ENCODE results near the gene STRN4. TPM values are rescaled to one million over a fixed set of nuclear protein-coding genes. Genes with fewer than 3 reads are reported as not detected.
"Not testable (repeated sequence)": the region's sequence is repeated elsewhere in the genome, so short reads cannot be mapped to it uniquely, and the experiment has no call there.

Gene STRN4
- total RNA-seq, 1 donor from 2014 or later: 52.7 TPM

DNA sequence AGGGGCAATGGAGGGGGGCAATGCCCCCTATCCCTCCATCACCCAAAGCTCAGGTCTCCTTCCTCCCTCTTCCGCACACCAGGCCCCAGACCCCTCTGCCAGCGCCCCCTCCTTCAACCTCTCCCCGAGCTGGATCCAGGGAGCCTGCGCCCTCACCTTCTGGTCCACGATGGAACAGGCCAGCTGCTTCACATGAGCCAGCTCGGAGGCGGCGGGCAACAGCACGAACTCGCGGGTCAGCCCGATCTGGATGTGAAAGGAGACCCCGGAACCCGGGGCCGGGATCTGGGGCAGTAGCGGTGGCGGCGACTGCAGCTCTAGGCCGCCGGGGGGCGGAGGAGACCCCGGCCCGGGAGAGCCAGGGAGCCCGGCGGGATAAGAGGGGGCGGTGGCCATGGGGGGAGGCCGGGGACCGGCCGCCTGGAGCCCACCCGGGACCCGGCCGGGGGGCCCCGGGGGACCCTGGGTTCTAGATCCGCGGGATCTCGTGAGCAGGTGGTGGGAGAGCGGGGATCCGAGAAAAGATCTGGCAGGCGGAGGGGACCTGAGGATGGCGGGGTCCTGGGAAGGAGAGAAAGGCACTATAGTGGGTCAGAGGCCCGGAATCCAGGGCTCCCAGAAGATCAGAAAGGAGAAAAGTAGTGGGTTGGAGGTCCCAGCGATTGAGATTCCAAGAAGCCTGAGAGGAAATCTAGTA lies 30.1 kb downstream of the STRN4 start:
- intact Hi-C loops (cut with micrococcal nuclease): no loop called here
- Histone ChIP-seq H3K27me3 (ENCODE audit: low read depth) (no peaks in the 10 kb centered on the region), H3K4me1 (peaks cover 64% of the 10 kb centered on the region), H3K27ac (replicated peaks) (peak overlapping the region; percentile 90), H3K36me3 (peaks cover 19% of the 10 kb centered on the region), H3K9me3 (replicated peaks) (no peaks in the 10 kb centered on the region), H3K4me3 (peak overlapping the region; percentile 87)
- TF ChIP-seq CTCF (IDR thresholded peaks at IDR 0.05; ENCODE audit: borderline replicate concordance): no peak
- no peak for DNase-seq

DNA sequence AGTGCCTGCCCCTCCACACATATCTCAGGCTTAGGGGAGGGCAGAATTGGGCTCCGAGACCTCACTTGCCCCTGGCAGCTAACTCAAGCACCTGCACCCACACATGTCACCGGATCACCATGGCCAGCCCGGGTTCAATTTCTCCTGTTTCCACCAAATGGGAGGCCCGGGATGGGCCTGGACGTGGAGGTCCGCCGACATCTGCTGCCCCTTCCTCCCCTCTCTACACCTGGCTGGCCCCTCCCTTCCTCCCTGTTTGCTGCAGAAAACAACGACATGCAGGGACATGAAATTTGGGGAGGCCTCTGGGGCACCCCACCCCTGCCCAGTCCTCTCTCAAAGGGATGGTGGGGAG lies 30.7 kb downstream of the STRN4 start:
- no peaks in the 10 kb centered on the region for H3K27me3 ChIP-seq (ENCODE audit: low read depth)
- H3K27ac ChIP-seq (replicated peaks): peak overlapping the region; percentile 90
- intact Hi-C loops (cut with micrococcal nuclease): no loop called here
- no peak for DNase-seq
- H3K4me3 ChIP-seq: peak overlapping the region; percentile 87
- H3K9me3 ChIP-seq (replicated peaks): no peaks in the 10 kb centered on the region
- peaks cover 19% of the 10 kb centered on the region for H3K36me3 ChIP-seq
- peaks cover 64% of the 10 kb centered on the region for H3K4me1 ChIP-seq
- no peak for TF ChIP-seq CTCF (IDR thresholded peaks at IDR 0.05; ENCODE audit: borderline replicate concordance)

- intact Hi-C loops (cut with micrococcal nuclease): no loop called here
- Histone ChIP-seq H3K36me3 (peaks cover 18% of the 10 kb centered on the region), H3K9me3 (replicated peaks) (no peaks in the 10 kb centered on the region), H3K4me1 (peaks cover 64% of the 10 kb centered on the region), H3K27me3 (ENCODE audit: low read depth) (no peaks in the 10 kb centered on the region), H3K27ac (replicated peaks) (peak overlapping the region; percentile 90), H3K4me3 (peak overlapping the region; percentile 87)
- no peak for DNase-seq
- no peak for TF ChIP-seq CTCF (IDR thresholded peaks at IDR 0.05; ENCODE audit: borderline replicate concordance)
These were observed 31.7 kb downstream of the STRN4 start for GRCh38 chr19:46714444-46715106.

GRCh38 chr19:46713781-46714443 lies 32.3 kb downstream of the STRN4 start:
- peak overlapping the region; percentile 87 for H3K4me3 ChIP-seq
- no peaks in the 10 kb centered on the region for H3K27me3 ChIP-seq (ENCODE audit: low read depth)
- peaks cover 22% of the 10 kb centered on the region for H3K36me3 ChIP-seq
- no peak for TF ChIP-seq CTCF (IDR thresholded peaks at IDR 0.05; ENCODE audit: borderline replicate concordance)
- intact Hi-C loops (cut with micrococcal nuclease): no loop called here
- peaks cover 61% of the 10 kb centered on the region for H3K4me1 ChIP-seq
- DNase-seq: peak; percentile 91
- H3K27ac ChIP-seq (replicated peaks): peak overlapping the region; percentile 90
- H3K9me3 ChIP-seq (replicated peaks): no peaks in the 10 kb centered on the region

DNA sequence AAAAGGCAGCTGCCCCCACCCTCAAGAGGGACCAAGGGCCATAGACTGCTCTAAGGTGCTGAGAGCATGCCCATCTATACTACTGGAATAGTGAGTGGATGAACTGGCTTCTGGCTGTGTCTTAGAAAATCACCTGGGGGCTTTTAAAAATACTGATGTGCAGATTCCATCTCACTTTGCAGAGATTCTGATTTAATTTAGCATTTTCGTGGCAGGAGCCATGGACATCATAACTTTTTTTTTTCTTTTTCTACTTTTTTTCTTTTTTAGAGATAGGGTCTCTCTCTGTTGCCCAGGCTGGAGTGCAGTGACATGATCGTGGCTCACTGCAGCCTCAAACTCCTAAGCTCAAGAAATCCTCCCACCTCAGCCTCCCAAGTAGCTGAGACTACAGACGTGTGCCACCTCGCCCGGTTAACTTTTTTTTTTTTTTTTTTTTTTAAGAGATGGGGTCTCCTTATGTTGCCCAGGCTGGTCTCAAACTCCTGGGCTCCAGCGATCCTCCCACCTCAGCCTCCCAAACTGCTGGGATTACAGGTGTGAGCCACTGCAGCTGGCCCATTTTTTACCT lies 33.4 kb downstream of the STRN4 start:
- DNase-seq; intact Hi-C loops (cut with micrococcal nuclease); H3K9me3 ChIP-seq (replicated peaks); H3K27me3 ChIP-seq (ENCODE audit: low read depth): not testable (repeated sequence)
- H3K4me3 ChIP-seq: peak overlapping the region; percentile 87
- H3K27ac ChIP-seq (replicated peaks): peak overlapping the region; percentile 90
- peaks cover 32% of the 10 kb centered on the region for H3K36me3 ChIP-seq
- peaks cover 51% of the 10 kb centered on the region for H3K4me1 ChIP-seq
